KMS-11 (cell line): ENCODE results near the gene FCRL6.
A peak's percentile ranks its signal among the peaks of the same experiment; 100 is the strongest.

ENCODE experiments used
- H2AFZ ChIP-seq: fragments of 200-600 bp; sonication (generic); 2 replicates; pipeline ENCODE4 v1.6.1; 2016; ENCODE audit warnings: antibody characterized with exemption, mixed run types, low read depth
- H3K27ac ChIP-seq: fragments of 200-600 bp; sonication (generic); 2 replicates; pipeline ENCODE4 v1.6.1; 2016; ENCODE audit warnings: mild to moderate bottlenecking, mixed run types
- H3K27me3 ChIP-seq: fragments of 200-600 bp; sonication (generic); 2 replicates; pipeline ENCODE4 v1.6.1; 2017; ENCODE audit warnings: mild to moderate bottlenecking, low read depth, mixed run types, moderate library complexity; ENCODE audit not compliant: insufficient read depth
- H3K36me3 ChIP-seq: fragments of 200-600 bp; sonication (generic); 2 replicates; pipeline ENCODE4 v1.6.1; 2017; ENCODE audit warnings: mild to moderate bottlenecking, mixed run types; ENCODE audit not compliant: insufficient read depth
- H3K4me1 ChIP-seq: fragments of 200-600 bp; sonication (generic); 2 replicates; pipeline ENCODE4 v1.6.1; 2016; ENCODE audit warnings: mild to moderate bottlenecking, low read depth, mixed run types; ENCODE audit not compliant: poor library complexity, severe bottlenecking
- H3K4me2 ChIP-seq: fragments of 200-600 bp; sonication (generic); 2 replicates; pipeline ENCODE4 v1.7.0; 2016; ENCODE audit warnings: mild to moderate bottlenecking, mixed run types
- H3K4me3 ChIP-seq: fragments of 200-600 bp; sonication (generic); IDR thresholded peaks from 2 replicates; pipeline ENCODE4 v1.6.1; 2017; ENCODE audit warnings: low read depth, low read length, mixed read lengths; ENCODE audit not compliant: insufficient read depth
- H3K79me2 ChIP-seq: fragments of 200-600 bp; sonication (generic); 2 replicates; pipeline ENCODE4 v1.6.1; 2016; ENCODE audit warnings: low read depth, mixed run types; ENCODE audit not compliant: insufficient read depth
- H3K9ac ChIP-seq: fragments of 200-600 bp; sonication (generic); 2 replicates; pipeline ENCODE4 v1.6.1; 2016; ENCODE audit warnings: mild to moderate bottlenecking, mixed run types
- H4K20me1 ChIP-seq: fragments of 200-600 bp; sonication (generic); 2 replicates; pipeline ENCODE4 v1.6.1; 2016; ENCODE audit warnings: mild to moderate bottlenecking, mixed run types; ENCODE audit not compliant: insufficient read depth
- TF ChIP-seq, protein P1 (sequence below): fragments of 200-600 bp; sonication (generic); conservative IDR thresholded peaks from 2 replicates; pipeline ENCODE4 v1.6.1; 2017; ENCODE audit warnings: low read depth, mild to moderate bottlenecking, antibody characterized with exemption, low read length, moderate library complexity, mixed read lengths

The FCRL6 gene

DNA sequence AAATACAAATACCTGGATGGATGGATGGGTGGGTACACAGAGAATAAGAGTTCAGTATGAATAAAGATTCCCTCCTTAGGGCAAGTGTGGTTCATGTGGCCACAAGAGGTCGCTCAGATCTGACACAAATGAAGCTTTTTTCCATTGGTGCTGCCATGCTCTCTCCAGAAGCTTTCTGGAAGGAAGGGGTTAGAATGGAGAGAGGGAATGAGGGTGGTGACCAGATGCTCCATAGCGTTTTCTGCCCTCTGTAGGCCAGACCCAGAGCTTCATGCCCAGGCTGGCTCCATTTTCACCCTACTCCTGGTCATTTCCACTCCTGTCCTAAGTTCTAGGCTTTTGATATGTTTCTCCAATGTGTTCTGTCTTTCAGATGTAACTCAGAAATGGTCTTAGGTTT lies 3.3 kb upstream of the FCRL6 start:
- no peak overlapping the region for H3K9ac ChIP-seq
- peaks cover 32% of the 10 kb centered on the region for H3K4me1 ChIP-seq
- H3K27me3 ChIP-seq = no peaks in the 10 kb centered on the region; the same call in 1 of the 2 replicates
- no peaks in the 10 kb centered on the region for H3K36me3 ChIP-seq
- no peak overlapping the region for H3K27ac ChIP-seq
- TF ChIP-seq, protein P1, sequence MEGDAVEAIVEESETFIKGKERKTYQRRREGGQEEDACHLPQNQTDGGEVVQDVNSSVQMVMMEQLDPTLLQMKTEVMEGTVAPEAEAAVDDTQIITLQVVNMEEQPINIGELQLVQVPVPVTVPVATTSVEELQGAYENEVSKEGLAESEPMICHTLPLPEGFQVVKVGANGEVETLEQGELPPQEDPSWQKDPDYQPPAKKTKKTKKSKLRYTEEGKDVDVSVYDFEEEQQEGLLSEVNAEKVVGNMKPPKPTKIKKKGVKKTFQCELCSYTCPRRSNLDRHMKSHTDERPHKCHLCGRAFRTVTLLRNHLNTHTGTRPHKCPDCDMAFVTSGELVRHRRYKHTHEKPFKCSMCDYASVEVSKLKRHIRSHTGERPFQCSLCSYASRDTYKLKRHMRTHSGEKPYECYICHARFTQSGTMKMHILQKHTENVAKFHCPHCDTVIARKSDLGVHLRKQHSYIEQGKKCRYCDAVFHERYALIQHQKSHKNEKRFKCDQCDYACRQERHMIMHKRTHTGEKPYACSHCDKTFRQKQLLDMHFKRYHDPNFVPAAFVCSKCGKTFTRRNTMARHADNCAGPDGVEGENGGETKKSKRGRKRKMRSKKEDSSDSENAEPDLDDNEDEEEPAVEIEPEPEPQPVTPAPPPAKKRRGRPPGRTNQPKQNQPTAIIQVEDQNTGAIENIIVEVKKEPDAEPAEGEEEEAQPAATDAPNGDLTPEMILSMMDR = peak; percentile 99
- no peak overlapping the region for H3K4me3 ChIP-seq
- H4K20me1 ChIP-seq = no peaks in the 10 kb centered on the region
- no peaks in the 10 kb centered on the region for H3K79me2 ChIP-seq
- H3K4me2 ChIP-seq = 0 out of 2 replicates have a peak overlapping the region, but pooled peaks have one; percentile 55
- peak overlapping the region; percentile 5; the same call in 1 of the 2 replicates for H2AFZ ChIP-seq

DNA sequence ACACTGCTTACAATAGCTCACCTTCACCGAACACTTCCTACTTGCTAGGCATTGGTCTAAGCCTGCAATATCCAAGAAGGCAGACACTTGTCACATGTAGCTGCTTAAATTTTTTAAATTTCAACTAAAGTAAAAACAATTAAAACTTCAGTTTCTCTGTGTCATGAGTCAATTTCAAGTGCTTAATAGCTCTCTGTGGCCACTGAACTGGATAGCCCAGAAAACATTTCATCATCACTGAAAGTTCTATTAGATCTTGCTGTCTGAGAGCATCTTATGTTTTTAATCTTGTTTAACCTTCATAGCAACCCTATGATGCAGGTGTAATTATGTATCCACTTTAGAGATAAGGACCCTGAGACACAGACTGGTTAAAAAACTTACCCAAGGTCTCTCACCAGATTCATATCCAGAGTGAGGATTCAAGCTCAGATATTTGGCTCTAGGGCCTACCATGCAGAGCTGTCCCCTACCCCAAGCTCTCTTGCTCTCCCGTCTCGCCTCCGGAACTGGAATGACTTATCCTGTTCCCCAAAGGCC lies 2.6 kb upstream of the FCRL6 start:
- Histone ChIP-seq H3K4me2 (peak overlapping the region; percentile 55), H3K4me1 (peaks cover 32% of the 10 kb centered on the region), H4K20me1 (no peaks in the 10 kb centered on the region), H3K9ac (no peak overlapping the region), H2AFZ (0 out of 2 replicates have a peak overlapping the region, but pooled peaks have one; percentile 5), H3K27ac (no peak overlapping the region), H3K4me3 (no peak overlapping the region), H3K36me3 (no peaks in the 10 kb centered on the region), H3K79me2 (no peaks in the 10 kb centered on the region), H3K27me3 (no peaks in the 10 kb centered on the region; the same call in 1 of the 2 replicates)
- TF ChIP-seq, protein P1 = no peak

DNA sequence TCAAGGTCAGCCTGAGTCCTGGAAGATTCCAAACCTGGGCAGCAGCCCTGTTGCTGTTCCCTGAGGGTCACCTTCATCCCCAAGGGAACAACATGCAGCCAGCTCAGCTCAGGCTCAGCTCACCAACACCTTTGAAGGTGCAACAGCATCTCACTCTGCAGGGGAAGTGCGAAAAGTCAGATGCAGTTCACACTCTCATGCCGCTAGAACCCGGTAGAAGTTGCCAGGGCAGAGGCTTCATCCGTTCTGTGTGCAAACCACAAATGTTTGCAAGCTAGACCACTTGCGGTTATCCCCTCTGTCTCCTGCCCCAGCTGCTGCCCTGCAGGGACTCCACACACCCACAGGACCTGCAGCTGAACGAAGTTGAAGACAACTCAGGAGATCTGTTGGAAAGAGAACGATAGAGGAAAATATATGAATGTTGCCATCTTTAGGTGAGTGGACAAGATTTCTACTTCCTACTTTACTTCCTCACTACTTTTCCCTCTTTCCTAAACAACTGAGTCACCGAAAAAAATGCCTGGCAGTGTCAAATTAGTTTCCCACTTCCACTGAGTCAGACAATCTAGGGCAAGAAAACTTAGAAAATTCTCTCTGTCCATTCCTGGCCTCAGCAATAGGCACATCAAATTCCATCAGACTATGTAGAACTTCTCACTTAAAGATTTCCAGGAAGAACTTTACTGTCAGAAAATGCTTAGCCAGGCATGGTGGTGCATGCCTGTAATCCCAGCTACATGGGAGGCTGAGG lies 1.8 kb upstream of the FCRL6 start:
- Histone ChIP-seq H3K27ac (peak overlapping the region; percentile 1; the same call in 1 of the 2 replicates), H3K79me2 (no peaks in the 10 kb centered on the region), H3K4me2 (peak overlapping the region; percentile 55), H4K20me1 (no peaks in the 10 kb centered on the region), H3K36me3 (no peaks in the 10 kb centered on the region), H3K27me3 (no peaks in the 10 kb centered on the region; the same call in 1 of the 2 replicates), H3K9ac (no peak overlapping the region), H3K4me1 (peaks cover 32% of the 10 kb centered on the region), H2AFZ (peak overlapping the region; percentile 32; the same call in 1 of the 2 replicates), H3K4me3 (no peak overlapping the region)
- TF ChIP-seq, protein P1 = no peak

DNA sequence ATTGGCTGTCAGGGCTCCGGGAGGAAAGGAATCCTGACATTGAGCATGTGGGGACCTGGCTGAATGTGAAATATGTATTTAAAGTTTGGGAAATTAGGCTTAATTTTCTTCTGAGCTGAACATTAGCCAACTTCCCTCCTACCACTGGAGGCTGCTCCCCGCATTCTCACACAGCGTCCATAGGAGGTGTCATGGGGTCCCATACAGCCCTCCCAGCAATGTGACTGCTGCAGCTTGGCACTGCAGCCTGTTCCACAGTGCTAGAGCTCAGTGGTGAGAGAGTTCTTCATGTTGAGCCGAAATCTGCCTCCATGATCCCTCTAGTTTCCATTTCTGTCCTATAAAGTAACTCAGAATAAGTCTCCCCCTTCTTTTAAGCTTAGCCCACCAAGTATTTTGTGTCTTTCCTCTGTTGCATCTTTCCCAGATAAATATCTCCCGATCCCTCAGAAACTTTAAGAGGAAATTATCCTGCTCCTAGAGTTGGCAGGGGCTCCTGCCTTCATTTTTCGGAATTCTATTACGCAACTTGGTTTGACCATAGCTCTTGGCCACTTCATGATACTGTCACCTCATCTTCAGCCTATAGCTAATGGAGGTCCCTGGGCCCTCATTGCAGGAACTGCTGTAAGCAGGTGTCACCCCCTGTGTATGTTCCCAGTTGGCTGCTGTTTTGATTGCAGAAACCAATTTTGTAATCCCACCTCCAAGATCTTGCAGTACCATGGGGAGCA lies 2.0 kb downstream of the FCRL6 start:
- Histone ChIP-seq H3K4me2 (no peak overlapping the region), H3K4me3 (no peak overlapping the region), H2AFZ (no peak overlapping the region), H3K27ac (no peak overlapping the region), H3K4me1 (peaks cover 29% of the 10 kb centered on the region), H4K20me1 (no peaks in the 10 kb centered on the region), H3K27me3 (no peaks in the 10 kb centered on the region), H3K36me3 (no peaks in the 10 kb centered on the region), H3K79me2 (no peaks in the 10 kb centered on the region), H3K9ac (no peak overlapping the region)
- TF ChIP-seq, protein P1 = peak; percentile 27; the same call in 1 of the 2 replicates
